ENCODE results near the gene COX6A2.

Gene COX6A2

DNA sequence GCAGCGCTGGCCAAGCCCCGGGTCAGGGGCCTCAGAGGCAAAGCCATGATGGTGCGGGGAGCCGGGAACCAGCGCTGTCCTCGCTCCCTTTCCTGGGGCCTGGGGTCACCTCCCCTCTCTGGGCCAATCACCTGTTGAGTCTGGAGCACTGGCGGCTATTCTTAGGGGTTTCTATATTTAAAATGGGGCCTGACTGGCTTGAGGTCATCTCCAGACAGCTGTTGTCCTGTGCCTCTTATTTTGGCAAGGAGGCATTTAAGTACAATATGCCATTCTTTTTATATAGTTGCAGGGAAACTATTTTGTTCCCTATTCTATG lies at the start of gene COX6A2:
TSS of gene COX6A2 (minus strand) at position 82 of the 319 bp plus-strand sequence. CDS start at position 47, 35 bp downstream.
- no peak for DNase-seq

DNA sequence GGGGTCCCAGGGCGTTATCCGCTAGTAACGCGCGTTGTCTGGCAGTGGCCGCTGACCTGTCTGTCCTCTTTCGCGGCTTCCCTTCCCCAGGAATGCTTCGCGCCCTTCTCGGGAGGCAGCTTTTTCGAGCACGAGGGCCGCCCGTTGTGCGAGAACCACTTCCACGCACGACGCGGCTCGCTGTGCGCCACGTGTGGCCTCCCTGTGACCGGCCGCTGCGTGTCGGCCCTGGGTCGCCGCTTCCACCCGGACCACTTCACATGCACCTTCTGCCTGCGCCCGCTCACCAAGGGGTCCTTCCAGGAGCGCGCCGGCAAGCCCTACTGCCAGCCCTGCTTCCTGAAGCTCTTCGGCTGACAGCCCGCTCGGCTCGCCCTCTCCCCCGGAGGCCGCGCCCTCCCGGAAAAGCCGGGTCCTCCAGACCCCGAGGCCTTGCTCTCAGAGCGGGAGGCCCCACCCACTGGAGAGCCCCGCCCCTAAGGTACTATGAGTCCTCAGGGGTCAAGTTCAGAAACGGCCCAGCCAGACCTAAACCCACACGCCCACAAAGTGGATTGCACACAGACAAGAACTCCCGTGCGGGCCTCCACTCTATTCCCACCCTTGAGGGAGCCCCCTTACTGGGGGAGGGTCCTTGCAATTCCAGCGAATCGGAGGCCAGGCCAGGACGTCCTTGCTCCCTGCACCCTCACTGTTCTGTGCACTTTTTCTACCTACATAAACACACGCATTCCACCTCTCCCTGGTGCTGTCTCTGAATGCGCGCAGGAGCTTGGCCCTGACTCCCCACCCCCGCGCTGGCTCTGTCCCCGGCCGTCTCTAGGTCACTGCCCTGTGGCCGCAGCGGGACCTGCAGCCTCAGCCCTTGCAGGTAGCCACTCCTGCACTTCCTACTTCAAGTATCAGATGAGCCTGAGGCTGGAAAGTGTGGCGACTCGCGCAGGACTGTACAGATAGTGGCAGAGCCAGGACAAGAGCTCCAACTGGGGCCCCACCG lies 49.4 kb upstream of the COX6A2 start:
- peak; percentile 38 for DNase-seq

DNA sequence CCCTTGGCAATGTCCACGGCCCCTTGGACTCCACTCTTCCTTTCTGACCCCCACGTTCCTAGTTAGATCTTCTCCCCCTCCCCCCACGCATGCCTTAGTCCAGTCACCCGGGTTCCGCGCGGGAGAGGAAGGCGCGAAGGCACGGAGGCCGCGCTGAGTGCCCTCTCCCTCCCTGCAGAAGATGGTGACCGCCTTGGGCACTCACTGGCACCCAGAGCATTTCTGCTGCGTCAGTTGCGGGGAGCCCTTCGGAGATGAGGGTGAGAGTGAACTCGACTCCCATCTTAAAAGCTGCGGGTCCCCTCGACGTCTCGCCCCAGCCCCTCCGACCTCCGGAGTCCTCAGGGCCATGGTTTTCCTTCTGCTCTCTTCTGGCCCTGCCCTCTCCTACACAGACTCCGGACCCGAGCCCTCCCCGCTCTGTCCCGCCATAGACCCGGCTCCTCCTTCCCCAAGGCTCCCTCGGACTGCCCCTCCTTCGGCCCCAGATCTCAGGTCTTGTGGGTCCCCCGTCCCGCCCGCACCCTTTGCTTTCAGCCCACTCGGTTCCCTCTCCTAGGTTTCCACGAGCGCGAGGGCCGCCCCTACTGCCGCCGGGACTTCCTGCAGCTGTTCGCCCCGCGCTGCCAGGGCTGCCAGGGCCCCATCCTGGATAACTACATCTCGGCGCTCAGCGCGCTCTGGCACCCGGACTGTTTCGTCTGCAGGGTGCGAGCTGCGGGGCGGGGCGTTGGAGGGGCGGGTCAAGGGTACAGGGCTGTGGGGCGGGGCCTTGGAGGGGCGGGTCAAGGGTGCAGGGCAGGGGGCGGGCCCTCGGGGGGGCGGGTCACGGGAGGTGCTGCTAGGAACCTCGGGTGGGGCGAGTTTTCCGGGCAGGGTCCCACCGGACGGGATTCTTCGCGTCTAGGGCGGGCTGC lies 48.4 kb upstream of the COX6A2 start:
- DNase-seq, result peak; percentile 89

DNA sequence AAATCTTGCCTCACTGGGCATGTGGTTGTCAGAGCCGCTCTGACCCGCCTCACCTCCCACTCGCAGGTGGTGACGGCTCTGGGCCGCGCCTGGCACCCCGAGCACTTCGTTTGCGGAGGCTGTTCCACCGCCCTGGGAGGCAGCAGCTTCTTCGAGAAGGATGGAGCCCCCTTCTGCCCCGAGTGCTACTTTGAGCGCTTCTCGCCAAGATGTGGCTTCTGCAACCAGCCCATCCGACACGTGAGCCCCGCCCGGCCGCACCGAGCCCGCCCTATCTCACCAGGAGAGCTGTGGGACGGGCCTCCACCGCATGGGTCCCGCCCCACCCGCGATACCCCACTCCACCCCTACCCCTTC lies 47.8 kb upstream of the COX6A2 start:
- DNase-seq, result no peak

DNA sequence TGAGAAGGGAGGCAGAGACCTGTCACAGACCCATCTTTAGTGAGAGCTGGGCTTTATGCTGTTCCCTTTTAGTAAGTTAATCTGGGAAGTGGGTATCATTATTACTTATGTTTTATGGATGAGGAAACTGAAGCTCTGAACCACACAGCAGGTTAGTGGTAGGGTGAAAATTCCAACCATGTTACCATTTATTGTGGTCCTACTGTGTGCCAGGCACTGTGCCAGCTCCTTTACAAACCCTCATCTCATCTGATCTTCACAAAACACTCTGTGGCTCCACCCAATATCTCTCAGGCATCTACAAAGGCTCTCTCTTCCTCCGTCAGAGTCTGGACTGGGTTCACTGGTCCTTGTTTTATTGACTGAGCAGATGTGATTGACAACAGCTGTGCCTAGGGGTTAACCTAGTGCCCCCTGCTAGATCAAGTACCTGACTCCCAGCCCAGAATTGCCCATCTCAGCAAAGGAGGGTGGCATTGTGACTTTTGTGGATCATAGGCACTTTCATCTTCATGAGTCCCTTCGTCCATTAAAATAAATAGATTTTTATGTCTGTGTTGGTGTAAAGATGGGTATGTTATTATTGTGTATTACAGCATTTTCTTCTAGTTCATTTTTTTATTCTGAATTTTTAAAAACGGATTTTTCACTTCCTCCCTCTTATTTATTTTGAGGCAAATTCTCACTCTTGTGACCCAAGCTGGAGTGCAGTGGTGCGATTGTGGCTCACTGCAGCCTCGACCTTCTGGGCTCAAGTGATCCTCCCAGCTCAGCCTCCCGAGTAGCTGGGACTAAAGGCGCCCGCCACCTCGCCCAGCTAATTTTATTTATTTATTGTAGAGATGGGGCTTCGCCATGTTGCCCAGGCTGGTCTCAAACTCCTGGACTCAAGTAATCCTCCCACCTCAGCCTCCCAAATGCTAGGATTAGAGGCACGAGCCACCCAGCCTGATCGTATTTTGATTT lies 46.9 kb upstream of the COX6A2 start:
- no peak for DNase-seq

DNA sequence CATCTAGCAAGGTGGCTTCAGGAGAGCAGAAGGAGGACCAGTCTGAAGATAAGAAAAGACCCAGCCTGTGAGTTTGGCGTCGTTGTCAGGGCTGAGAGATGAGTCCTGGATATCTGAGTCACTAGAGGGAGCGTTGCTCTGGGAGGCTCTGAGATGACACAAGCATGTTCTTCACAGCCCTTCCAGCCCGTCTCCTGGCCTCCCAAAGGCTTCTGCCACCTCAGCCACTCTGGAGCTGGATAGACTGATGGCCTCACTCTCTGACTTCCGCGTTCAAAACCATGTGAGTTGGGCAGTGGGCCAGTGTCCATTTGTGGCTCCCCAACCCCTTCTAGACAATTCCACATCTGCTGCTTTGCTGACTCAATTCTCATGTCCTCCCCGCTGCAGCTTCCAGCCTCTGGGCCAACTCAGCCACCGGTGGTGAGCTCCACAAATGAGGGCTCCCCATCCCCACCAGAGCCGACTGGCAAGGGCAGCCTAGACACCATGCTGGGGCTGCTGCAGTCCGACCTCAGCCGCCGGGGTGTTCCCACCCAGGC lies 46.1 kb upstream of the COX6A2 start:
- DNase-seq, result no peak

DNA sequence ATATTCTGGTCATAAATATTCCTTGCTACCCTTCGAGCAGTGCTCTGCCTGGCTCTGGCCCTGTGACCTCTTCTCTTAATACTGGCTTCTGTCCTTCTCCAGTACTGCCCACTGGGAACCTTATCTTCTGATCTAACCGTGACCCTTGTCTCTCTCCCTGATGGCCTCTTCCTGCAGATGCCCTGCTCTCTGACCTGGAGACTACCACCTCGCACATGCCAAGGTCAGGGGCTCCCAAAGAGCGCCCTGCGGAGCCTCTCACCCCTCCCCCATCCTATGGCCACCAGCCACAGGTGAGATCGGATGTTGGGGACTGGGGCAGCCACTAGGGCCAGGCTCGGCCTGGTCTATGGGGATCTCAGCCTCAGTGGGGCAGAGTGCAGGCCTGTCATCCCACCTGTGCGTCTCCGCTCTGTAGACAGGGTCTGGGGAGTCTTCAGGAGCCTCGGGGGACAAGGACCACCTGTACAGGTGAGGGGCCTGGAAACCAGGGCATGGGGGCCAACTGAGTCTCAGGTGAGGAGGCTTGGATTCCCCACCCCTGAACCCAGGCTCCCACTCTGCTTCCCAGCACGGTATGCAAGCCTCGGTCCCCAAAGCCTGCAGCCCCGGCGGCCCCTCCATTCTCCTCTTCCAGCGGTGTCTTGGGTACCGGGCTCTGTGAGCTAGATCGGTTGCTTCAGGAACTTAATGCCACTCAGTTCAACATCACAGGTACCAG lies 45.3 kb upstream of the COX6A2 start:
- DNase-seq, result no peak

DNA sequence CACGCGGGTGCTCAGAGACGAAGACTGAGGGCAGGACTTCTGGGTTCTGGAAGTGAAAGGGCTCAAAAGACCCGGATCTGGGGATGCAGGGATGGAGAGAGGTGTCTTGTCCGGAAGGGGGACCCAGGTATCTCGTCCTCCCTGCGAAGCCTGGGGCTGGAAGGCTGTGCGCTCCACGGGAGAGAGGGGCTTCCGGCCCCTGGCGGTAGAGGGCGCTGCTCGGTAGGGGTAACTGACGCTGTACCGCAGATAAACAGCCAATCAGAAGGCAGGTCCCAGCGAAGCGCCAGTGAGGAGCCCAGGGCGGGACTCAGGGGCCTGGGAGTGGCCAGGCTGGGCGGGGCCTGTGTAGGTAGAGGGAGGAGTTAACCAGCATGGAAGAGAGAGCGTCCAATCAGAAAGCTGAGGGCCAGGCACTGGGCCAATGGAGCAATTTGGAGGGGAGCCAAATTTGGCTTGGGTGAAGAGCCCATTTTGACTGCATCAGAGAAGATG lies 44.6 kb upstream of the COX6A2 start:
- peak; percentile 42 for DNase-seq

DNA sequence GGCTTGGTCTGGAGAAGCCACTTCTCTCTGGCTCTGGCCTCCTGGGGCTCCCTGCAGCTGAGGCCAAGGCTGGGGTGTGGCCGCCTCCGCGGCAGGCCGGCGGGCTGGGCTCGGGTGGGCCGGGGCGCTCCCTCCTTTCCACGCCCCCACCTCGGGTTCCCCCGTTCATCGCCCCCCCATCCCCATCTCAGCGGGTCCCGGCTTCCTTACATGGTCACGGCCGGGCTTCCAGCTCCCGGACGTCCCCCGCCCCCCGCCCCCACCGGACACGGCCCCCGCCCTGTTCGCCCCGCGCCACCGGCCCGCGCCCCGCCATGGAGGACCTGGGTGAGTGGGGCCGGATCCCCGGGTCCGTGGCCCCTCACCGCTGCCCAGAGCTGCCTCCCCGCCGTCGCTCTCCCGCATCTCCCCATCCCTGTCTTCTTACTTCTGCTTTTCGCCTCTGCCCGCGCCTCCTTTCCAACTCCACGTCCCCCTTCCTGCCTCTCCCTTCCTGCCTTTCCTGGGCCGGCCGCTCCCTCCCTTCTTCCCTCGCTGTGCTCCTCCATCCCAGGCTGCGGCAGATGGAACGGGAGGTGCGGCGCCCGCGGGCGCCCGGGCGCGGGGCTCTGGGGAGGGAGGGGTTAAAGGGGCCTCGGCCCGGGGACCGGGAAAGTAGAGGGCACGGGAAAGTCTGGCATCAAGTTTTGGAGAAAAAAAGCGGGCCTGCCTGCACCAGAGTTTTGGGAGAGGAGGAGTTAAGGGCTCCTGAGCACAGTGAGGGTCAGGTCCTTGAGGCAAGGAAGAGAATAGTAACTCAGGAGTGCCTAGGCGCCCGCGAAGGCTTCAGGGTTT lies 43.9 kb upstream of the COX6A2 start, which contains the start of gene TGFB1I1:
TSS of gene TGFB1I1 (plus strand) at position 278 of the 834 bp plus-strand sequence. CDS start at position 315, 37 bp downstream.
- DNase-seq, result no peak

DNA sequence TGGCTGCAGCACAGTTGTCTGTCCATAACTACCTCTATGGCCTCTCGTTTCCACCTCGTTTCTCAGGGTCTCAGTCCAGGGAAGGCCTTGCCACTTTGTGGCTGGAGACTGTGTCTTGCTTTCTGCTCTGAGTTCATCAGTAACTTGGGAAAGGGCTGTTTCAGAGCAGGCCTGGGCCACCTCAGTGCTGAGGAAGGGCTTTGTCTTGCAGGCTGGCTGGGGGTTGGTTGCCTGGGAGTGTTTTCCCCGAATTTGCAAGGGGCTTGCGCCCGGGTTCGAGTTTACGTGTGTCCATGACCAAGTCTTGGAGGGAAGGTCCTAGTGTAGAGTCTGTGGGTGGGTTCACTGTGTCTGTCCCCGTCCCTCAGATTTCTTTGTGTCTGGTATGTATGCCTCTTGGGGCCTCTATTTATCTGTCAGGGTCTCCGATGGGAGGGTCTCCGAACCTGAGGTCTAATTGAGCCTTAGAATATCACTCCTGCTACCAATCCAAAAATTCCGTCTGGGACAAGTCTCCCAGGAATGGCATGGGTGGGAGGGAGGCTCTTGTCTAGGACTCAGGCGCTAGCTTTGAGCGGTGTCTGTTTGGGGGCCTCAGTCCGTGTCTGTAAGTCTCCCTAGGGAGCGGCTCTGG lies 43.2 kb upstream of the COX6A2 start:
- DNase-seq, result no peak

DNA sequence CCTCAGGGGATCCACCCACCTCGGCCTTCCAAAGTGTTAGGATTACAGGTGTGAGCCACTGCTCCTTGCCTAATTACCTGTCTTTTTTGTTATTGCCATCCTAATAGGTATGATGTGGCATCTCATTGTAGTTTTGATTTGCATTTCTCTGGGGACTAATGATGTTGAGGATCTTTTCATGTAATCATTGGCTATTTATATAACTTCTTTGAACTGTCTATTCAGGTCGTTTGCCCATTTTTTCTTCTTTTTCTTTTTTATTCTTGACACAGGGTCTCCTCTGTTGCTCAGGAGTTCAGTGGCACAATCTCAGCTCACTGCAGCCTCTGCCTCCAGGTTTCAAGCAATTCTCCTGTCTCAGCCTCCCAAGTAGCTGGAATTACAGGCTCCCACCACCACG lies 42.5 kb upstream of the COX6A2 start:
- DNase-seq, result no peak

DNA sequence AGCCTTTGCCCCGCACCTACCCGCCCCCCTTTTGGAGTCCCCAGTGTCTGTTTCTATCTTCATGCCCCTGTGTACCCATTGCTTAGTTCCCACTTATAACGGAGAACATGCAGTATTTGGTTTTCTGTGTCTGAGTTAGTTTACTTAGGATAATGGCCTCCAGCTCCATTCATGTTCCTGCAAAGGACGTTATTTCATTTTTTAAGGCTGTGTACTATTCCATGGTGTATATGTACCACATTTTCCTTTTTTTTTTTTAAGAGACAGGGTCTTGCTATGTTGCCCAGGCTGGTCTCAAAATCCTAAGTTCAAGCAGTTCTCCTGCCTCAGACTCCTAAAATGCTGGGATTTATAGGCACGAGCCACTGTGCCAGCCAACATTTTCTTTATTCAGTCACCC lies 39.7 kb upstream of the COX6A2 start:
- DNase-seq, result no peak

DNA sequence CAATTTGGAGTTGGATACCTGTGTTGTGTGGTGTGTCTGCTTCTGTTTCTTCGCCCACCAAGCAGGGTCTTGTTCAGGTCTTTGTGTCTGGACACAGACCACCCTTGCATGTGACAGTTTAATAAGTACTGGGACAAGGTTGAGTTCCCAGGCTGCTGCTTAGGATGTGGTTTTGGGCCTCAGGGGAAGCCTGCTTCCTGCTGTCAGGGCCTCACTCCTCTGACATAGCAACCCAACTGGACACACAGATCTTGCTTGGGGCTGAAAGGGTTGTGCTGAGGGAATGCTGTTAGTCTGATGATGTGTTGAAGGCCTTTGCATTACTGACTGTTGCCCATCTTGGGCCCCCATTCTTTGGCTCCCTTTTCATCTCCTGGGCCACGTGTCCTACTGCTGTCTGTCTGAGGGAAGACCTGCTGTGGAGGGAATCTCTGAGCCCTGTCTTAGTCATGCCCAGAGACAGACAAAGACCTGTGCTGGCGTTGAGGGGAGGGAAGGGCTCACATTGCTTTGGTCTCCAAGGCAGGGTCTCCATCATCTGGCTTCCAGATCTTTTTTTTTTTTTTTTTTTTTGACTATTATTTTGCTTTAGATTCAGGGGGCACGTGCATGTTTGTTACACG lies 39.1 kb upstream of the COX6A2 start:
- DNase-seq, result no peak

DNA sequence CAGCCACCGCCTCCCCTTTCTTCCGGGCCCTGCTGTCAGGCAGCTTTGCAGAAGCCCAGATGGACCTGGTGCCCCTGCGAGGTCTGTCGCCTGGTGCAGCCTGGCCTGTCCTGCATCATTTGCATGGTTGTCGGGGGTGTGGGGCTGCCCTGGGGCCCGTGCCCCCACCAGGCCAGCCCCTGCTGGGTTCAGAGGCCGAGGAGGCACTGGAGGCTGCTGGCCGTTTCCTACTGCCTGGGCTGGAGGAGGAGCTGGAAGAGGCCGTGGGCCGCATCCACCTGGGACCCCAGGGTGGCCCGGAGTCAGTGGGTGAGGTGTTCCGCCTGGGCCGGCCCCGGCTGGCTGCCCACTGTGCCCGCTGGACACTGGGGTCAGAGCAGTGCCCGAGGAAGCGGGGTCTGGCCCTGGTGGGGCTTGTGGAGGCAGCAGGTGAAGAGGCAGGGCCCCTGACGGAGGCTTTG lies 38.3 kb upstream of the COX6A2 start:
- no peak for DNase-seq

DNA sequence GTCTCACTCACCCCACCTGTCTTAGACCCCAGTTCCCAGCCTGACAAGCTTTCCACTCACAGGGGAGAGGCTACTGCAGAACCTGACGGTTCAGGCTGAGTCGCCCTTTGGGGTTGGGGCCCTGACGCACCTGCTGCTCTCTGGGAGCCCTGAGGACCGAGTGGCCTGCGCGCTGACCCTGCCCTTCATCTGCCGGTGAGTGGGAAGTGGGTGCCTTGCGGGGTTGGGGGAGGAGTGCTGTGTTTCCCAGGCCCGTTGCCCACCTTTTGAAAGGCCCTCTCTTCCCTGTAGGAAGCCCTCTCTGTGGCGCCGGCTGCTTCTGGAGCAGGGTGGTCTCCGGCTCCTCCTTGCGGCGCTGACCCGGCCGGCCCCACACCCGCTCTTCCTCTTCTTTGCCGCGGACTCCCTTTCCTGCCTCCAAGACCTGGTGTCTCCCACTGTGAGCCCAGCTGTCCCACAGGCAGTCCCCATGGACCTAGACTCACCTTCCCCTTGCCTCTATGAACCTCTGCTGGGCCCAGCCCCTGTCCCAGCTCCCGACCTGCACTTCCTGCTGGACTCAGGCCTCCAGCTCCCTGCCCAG lies 37.7 kb upstream of the COX6A2 start:
- no peak for DNase-seq

DNA sequence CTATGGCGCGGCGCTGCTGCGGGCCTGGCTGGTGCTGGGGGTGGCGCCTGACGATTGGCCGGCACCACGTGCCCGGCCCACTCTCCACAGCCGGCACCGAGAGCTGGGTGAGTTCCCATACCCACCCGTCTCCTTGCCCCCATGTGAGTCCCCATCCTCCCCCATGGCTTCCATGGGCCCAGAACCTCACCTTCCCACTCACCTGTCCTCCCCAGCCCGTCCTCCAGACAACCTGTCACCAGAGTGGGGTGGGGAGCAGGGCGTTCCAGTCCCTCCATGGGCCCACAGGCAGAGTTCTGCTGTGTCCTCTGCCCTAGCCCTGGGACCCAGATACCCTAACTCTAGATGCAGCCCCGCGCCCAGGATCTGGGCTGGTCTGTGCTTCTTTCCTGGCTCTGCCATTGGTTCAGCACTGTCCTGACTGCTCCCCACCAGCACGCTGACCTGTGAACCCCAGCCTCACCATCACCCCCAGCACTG lies 36.7 kb upstream of the COX6A2 start:
- DNase-seq, result no peak

DNA sequence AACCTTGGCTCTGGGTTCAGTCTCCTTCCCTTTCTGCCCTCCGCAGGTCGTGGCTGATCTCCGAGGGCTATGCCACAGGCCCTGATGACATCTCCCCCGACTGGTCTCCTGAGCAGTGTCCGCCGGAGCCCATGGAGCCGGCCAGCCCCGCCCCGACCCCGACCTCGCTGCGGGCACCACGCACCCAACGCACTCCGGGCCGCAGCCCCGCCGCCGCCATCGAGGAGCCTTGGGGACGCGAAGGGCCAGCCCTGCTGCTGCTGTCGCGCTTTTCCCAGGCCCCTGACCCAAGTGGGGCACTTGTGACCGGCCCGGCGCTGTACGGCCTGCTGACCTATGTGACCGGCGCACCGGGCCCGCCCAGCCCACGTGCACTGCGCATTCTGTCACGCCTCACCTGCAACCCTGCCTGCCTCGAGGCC lies 36.2 kb upstream of the COX6A2 start:
- no peak for DNase-seq

Measured in CD4-positive, alpha-beta T cell treated with Interleukin-15 for 1 hour (primary cell).